T-helper 2 cell (primary cell): ENCODE data around the gene CPNE7.

Experiments
- DNase-seq, 5 experiments: peaks; one replicate each; pipeline versions ENCODE4 v3.0.0 to v3.0.0-alpha.2; 2012 to 2022

CPNE7 gene

GRCh38 chr16:89605186-89605970, 29.8 kb downstream of the CPNE7 start:
- no peak for DNase-seq

GRCh38 chr16:89606006-89606405, 30.4 kb downstream of the CPNE7 start:
- DNase-seq: no peak

- DNase-seq: no peak
Measured at GRCh38 chr16:89607453-89607852, 31.9 kb downstream of the CPNE7 start.

GRCh38 chr16:89607937-89608740, 32.6 kb downstream of the CPNE7 start:
- DNase-seq: no peak

GRCh38 chr16:89610108-89610453, 34.5 kb downstream of the CPNE7 start:
- DNase-seq: no peak

- no peak for DNase-seq
Measured at GRCh38 chr16:89612415-89613166, 37.0 kb downstream of the CPNE7 start.

- no peak for DNase-seq
Measured at GRCh38 chr16:89613231-89613953, 37.8 kb downstream of the CPNE7 start, which contains the start of gene DPEP1. Gene DPEP1 (plus strand): TSS chr16:89613642. CDS start chr16:89630411, 16,769 bp downstream.

- no peak for DNase-seq
Measured at GRCh38 chr16:89613954-89614459, 38.4 kb downstream of the CPNE7 start.

GRCh38 chr16:89615176-89615575, 39.6 kb downstream of the CPNE7 start:
- DNase-seq: no peak

GRCh38 chr16:89615596-89616090, 40.1 kb downstream of the CPNE7 start:
- DNase-seq: no peak

- DNase-seq: peak in 2 of 5 experiments; percentile 22 to 58
Measured at GRCh38 chr16:89616623-89617022, 41.1 kb downstream of the CPNE7 start.

- no peak for DNase-seq
Measured at GRCh38 chr16:89617036-89617435, 41.5 kb downstream of the CPNE7 start.

- DNase-seq: no peak
Measured at GRCh38 chr16:89618109-89618998, 42.8 kb downstream of the CPNE7 start.

- DNase-seq: no peak
Measured at GRCh38 chr16:89619840-89620239, 44.3 kb downstream of the CPNE7 start.

GRCh38 chr16:89620406-89620841, 44.9 kb downstream of the CPNE7 start:
- DNase-seq: no peak

GRCh38 chr16:89621136-89621697, 45.7 kb downstream of the CPNE7 start:
- DNase-seq: no peak

GRCh38 chr16:89621698-89622409, 46.3 kb downstream of the CPNE7 start:
- DNase-seq: no peak

- DNase-seq: no peak
Measured at GRCh38 chr16:89623511-89624261, 48.1 kb downstream of the CPNE7 start.
